ENCODE data around the gene KLHL42.

DNA sequence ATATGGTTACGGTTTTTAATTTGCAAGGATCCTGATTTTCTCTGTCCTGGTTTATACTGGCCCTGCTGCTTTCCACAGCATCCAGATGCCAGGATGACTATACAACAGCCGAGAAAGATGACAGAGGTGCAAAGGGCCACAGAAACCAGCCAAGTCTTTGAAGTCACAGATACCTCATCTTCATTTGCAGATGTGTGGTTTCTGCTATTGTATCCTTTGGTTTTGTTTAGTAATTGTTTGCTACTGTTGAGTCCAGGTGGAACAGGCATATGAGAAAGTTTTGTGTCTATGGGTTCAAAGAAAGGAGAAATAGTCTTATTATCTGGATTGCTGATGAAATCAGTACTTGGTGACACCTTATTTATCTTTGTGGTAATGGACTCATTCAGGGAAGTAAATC, 17.3 kb upstream of the KLHL42 start:
- no peak for TF ChIP-seq ZKSCAN8 (CRISPR knock-in tag; IDR thresholded peaks at IDR 0.05)
- no peak for TF ChIP-seq POLR2H (tag; IDR thresholded peaks at IDR 0.05; ENCODE audit: low read depth)
- no peak for TF ChIP-seq ZNF121 (CRISPR knock-in tag; conservative IDR thresholded peaks at IDR 0.05)
- TF ChIP-seq, protein P1, sequence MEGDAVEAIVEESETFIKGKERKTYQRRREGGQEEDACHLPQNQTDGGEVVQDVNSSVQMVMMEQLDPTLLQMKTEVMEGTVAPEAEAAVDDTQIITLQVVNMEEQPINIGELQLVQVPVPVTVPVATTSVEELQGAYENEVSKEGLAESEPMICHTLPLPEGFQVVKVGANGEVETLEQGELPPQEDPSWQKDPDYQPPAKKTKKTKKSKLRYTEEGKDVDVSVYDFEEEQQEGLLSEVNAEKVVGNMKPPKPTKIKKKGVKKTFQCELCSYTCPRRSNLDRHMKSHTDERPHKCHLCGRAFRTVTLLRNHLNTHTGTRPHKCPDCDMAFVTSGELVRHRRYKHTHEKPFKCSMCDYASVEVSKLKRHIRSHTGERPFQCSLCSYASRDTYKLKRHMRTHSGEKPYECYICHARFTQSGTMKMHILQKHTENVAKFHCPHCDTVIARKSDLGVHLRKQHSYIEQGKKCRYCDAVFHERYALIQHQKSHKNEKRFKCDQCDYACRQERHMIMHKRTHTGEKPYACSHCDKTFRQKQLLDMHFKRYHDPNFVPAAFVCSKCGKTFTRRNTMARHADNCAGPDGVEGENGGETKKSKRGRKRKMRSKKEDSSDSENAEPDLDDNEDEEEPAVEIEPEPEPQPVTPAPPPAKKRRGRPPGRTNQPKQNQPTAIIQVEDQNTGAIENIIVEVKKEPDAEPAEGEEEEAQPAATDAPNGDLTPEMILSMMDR (IDR thresholded peaks at IDR 0.05 in 2 of 3, conservative IDR thresholded peaks at IDR 0.05 in 1 of 3; ENCODE audit: insufficient read depth in 2 of 3, low read depth in 1 of 3, low read length in 3 of 3), result no peak
- TF ChIP-seq MEF2A (IDR thresholded peaks at IDR 0.05; ENCODE audit: control insufficient read depth, low read depth, low read length), result no peak
- no peak for TF ChIP-seq BRCA1 (IDR thresholded peaks at IDR 0.05)
- TF ChIP-seq BRCA1 (CRISPR knock-in tag; IDR thresholded peaks at IDR 0.05), result no peak
- no peak for TF ChIP-seq CREB1 (IDR thresholded peaks at IDR 0.05)
- no peak for TF ChIP-seq CREB1 (CRISPR knock-in tag; IDR thresholded peaks at IDR 0.05)
- no peak for TF ChIP-seq TOE1 (IDR thresholded peaks at IDR 0.05; ENCODE audit: borderline replicate concordance)
- no peak for TF ChIP-seq TOE1 (CRISPR knock-in tag; IDR thresholded peaks at IDR 0.05; ENCODE audit: borderline replicate concordance, low read depth)
- TF ChIP-seq POLR2AphosphoS5 (IDR thresholded peaks at IDR 0.05; ENCODE audit: control insufficient read depth, insufficient read depth, low read depth, low read length), result no peak
- TF ChIP-seq ZNF274 (IDR thresholded peaks at IDR 0.05; ENCODE audit: borderline replicate concordance, low read depth, low read length), result no peak
- no peak for TF ChIP-seq CBFB (CRISPR knock-in tag; IDR thresholded peaks at IDR 0.05)
- TF ChIP-seq MTA1 (IDR thresholded peaks at IDR 0.05; ENCODE audit: borderline replicate concordance), result no peak

Data from K562 (cell line).